HepG2 (cell line): Measurements from ENCODE around the gene PDGFD. TPM values are rescaled to one million over a fixed set of nuclear protein-coding genes. Genes with fewer than 3 reads are reported as not detected.

Experiments used
- ATAC-seq: fragments of 200-7000 bp; cut with Tn5 transposase; 3 replicates; pipeline ENCODE4 v1.9.1; 2020; ENCODE audit warnings: mild to moderate bottlenecking, moderate library complexity
- BruUV-seq: library from RNA; stranded (reverse); fragments of 400-500 nt; replicated peaks from 2 replicates; lab custom pipeline; 2021; lab: Mats Ljungman, UMichigan
- CTCF ChIA-PET: fragments of 300-600 bp; formaldehyde crosslinking; extraction: SDS; loops from one replicate; lab custom pipeline; 2021; ENCODE audit warnings: low total read pairs, inconsistent platforms, low intra/inter-chr PET ratio; lab: Yijun Ruan, JAX
- POLR2A ChIA-PET: fragments of 350-600 bp; sonication (Branson Sonifier 250); formaldehyde crosslinking; loops from one replicate; lab custom pipeline; 2020; ENCODE audit warnings: antibody characterized with exemption, inconsistent platforms; lab: Yijun Ruan, JAX
- DNase-seq: peaks from one replicate; pipeline ENCODE4 v3.0.0-alpha.2; 2015; ENCODE audit warnings: low spot score
- FAIRE-seq: peaks from 3 replicates; lab custom pipeline; 2011; peaks lifted over from hg19 to GRCh38; lab: Jason Lieb, UNC
- H2AFZ ChIP-seq: one replicate; pipeline ENCODE4 v1.6.1; 2011; ENCODE audit warnings: low read length, inconsistent platforms
- H3K27ac ChIP-seq: fragments of 300-600 bp; 3 replicates; pipeline ENCODE4 v1.8.0; 2011; ENCODE audit warnings: mixed run types, mild to moderate bottlenecking, mixed read lengths, low read length, inconsistent platforms; ENCODE audit not compliant: insufficient read depth; ENCODE audit errors: extremely low read length
- H3K27me3 ChIP-seq, 2 experiments: fragments of 200-600 bp in 1 of 2; 2 replicates in 1 of 2; 3 replicates in 1 of 2; pipeline versions ENCODE4 v1.6.0 to v1.8.0; 2011; ENCODE audit warnings: low read length in 2 of 2, mild to moderate bottlenecking in 2 of 2, moderate library complexity in 2 of 2, inconsistent platforms in 1 of 2; ENCODE audit not compliant: insufficient read depth in 2 of 2, control insufficient read depth in 1 of 2
- H3K36me3 ChIP-seq, 2 experiments: fragments of 200-600 bp in 1 of 2; replicated peaks in 1 of 2; 2 replicates in 1 of 2; 3 replicates in 1 of 2; pipeline versions ENCODE4 v1.5.1 to v1.8.0; 2011; ENCODE audit warnings: low read length in 2 of 2, inconsistent platforms in 1 of 2; ENCODE audit not compliant: insufficient read depth in 2 of 2, control insufficient read depth in 1 of 2
- H3K4me1 ChIP-seq: 2 replicates; pipeline ENCODE4 v1.5.1; 2012; ENCODE audit warnings: low read length, inconsistent platforms; ENCODE audit not compliant: insufficient read depth
- H3K4me2 ChIP-seq: 2 replicates; pipeline ENCODE4 v1.6.0; 2011; ENCODE audit warnings: low read depth, low read length, inconsistent platforms
- H3K4me3 ChIP-seq, 3 experiments: fragments of 200-600 bp in 1 of 3; sonication (generic), shearing (Covaris generic) in 1 of 3; replicated peaks in 1 of 3; 2 replicates each; pipeline ENCODE4 v1.5.1; 2011 to 2016; ENCODE audit warnings: low read length in 3 of 3, inconsistent platforms in 2 of 3, low read depth in 2 of 3, mild to moderate bottlenecking in 2 of 3, control low read depth in 1 of 3, mixed read lengths in 1 of 3; ENCODE audit not compliant: insufficient read depth in 1 of 3
- H3K79me2 ChIP-seq: one replicate; pipeline ENCODE4 v1.6.1; 2011; ENCODE audit warnings: low read length, inconsistent platforms; ENCODE audit not compliant: insufficient read depth
- H3K9ac ChIP-seq: 2 replicates; pipeline ENCODE4 v1.6.0; 2011; ENCODE audit warnings: mild to moderate bottlenecking, low read depth, low read length, inconsistent platforms; ENCODE audit not compliant: insufficient read depth
- H3K9me3 ChIP-seq: 2 replicates; pipeline ENCODE4 v1.5.1; 2012; ENCODE audit warnings: mild to moderate bottlenecking, low read length
- H4K20me1 ChIP-seq: 2 replicates; pipeline ENCODE4 v1.6.0; 2011; ENCODE audit warnings: inconsistent platforms, mild to moderate bottlenecking, low read length, moderate library complexity; ENCODE audit not compliant: insufficient read depth
- HMG20B ChIP-seq: conservative IDR thresholded peaks from 2 replicates; pipeline ENCODE4 v1.6.1; 2016; ENCODE audit warnings: missing genetic modification reagents, missing compliant biosample characterization
- MAZ ChIP-seq, 2 experiments: sonication (generic) in 1 of 2; formaldehyde crosslinking in 1 of 2; IDR thresholded peaks; 2 replicates each; pipeline versions ENCODE4 v1.5.0 to v1.6.1; 2012 to 2020; ENCODE audit warnings: low read depth in 2 of 2, mild to moderate bottlenecking in 2 of 2, borderline replicate concordance in 1 of 2, improper control_type of control experiment in 1 of 2, low read length in 1 of 2, missing genetic modification reagents in 1 of 2, moderate library complexity in 1 of 2
- RBFOX2 ChIP-seq: fragments of 200-400 bp; formaldehyde crosslinking; IDR thresholded peaks from 2 replicates; pipeline ENCODE4 v1.6.1; 2017; ENCODE audit warnings: low read depth, mild to moderate bottlenecking, low read length
- RFX1 ChIP-seq: fragments of 450-650 bp; IDR thresholded peaks from 2 replicates; pipeline ENCODE4 v1.6.1; 2017
- SRSF4 ChIP-seq: fragments of 200-400 bp; formaldehyde crosslinking; IDR thresholded peaks from one replicate; pipeline ENCODE4 v1.6.1; 2018; ENCODE audit warnings: mild to moderate bottlenecking, low read depth, low read length, moderate library complexity; ENCODE audit not compliant: poor library complexity, severe bottlenecking
- ZMAT3 ChIP-seq: sonication (generic); formaldehyde crosslinking; conservative IDR thresholded peaks from 2 replicates; pipeline ENCODE4 v1.7.0; 2021; ENCODE audit warnings: missing genetic modification reagents
- ZNF432 ChIP-seq: sonication (generic); formaldehyde crosslinking; IDR thresholded peaks from 2 replicates; pipeline ENCODE4 v1.5.0; 2020; ENCODE audit warnings: missing genetic modification reagents, mild to moderate bottlenecking, borderline replicate concordance
- ZNF44 ChIP-seq: sonication (generic); formaldehyde crosslinking; IDR thresholded peaks from 2 replicates; pipeline ENCODE4 v1.5.1; 2020; ENCODE audit warnings: mild to moderate bottlenecking, missing genetic modification reagents
- WGBS: methylation state at CpG from one replicate; pipeline ENCODE4 v1.1.6; 2017; ENCODE audit warnings: low lambda C conversion rate; 5-methylcytosine and 5-hydroxymethylcytosine counted together
- in situ Hi-C: cut with HindIII; loops from 2 replicates; pipeline ENCODE4 v1.10.0; 2017; ENCODE audit warnings: low pct_unique_long_range_greater_than_20kb; ENCODE audit not compliant: extremely low pct_ligation_motif_present
- intact Hi-C: fragments of 100-400 bp; cut with micrococcal nuclease; formaldehyde crosslinking; loops from one replicate; pipeline ENCODE4 v1.10.0; 2022; ENCODE audit not compliant: unreplicated experiment
- polyA plus RNA-seq, 8 experiments: library from polyadenylated mRNA; depleted of rRNA in 3 of 8; stranded (reverse) in 7 of 8; unstranded in 1 of 8; fragments of >200 nt; fragmentation: Illumina TruSeq in 4 of 8; extraction: Trizol in 4 of 8; gene quantifications; 2 replicates each; pipeline versions ENCODE4 v1.2.1 to v1.2.3, GENCODE V29; 2011 to 2016; ENCODE audit warnings: low read depth in 4 of 8, missing spikeins in 1 of 8, mixed read lengths in 1 of 8; ENCODE audit not compliant: insufficient read depth in 1 of 8
- total RNA-seq, 5 experiments: library from RNA; depleted of rRNA; stranded (reverse); fragments of >200 nt; fragmentation: Illumina TruSeq; extraction: Trizol; gene quantifications; 2 replicates each; pipeline ENCODE4 v1.2.3, GENCODE V29; 2016; ENCODE audit warnings: low read depth in 1 of 5
- TF ChIP-seq, protein P1 (sequence below): sonication (generic); formaldehyde crosslinking; IDR thresholded peaks from 2 replicates; pipeline ENCODE4 v1.5.0; 2020; ENCODE audit warnings: mild to moderate bottlenecking, missing genetic modification reagents

The PDGFD gene
- total and polyA plus RNA-seq, 2 of the 13 experiments (the other 11 are each of a cell fraction or from before 2014, with no cell fraction given): 0.09 to 0.29 TPM

- Histone ChIP-seq H4K20me1 (no peaks in the 10 kb centered on the region), H3K79me2 (no peaks in the 10 kb centered on the region), H3K27me3 (no peaks in the 10 kb centered on the region), H3K36me3 (no peaks in the 10 kb centered on the region), H3K4me2 (no peak overlapping the region), H3K4me3 (no peak overlapping the region), H3K9ac (no peak overlapping the region), H3K27ac (no peak overlapping the region), H2AFZ (no peak overlapping the region), H3K9me3 (no peaks in the 10 kb centered on the region), H3K4me1 (no peaks in the 10 kb centered on the region)
- intact Hi-C loops: no loop called here
- POLR2A ChIA-PET: no interaction called here
- no TSS peak for BruUV-seq
- 10% methylated on average over 2 of the region's 2 CpGs for WGBS
- FAIRE-seq (no peak), DNase-seq (no peak), ATAC-seq (no peak)
- CTCF ChIA-PET: no interaction called here
- TF ChIP-seq HMG20B (CRISPR knock-in tag) (no peak), SRSF4 (no peak), ZNF432 (no peak), RFX1 (no peak), MAZ (IDR thresholded peaks at IDR 0.05; ENCODE audit: borderline replicate concordance, low read depth, low read length) (no peak), MAZ (CRISPR knock-in tag; IDR thresholded peaks at IDR 0.05; ENCODE audit: low read depth) (no peak), ZMAT3 (no peak), RBFOX2 (no peak), ZNF44 (CRISPR knock-in tag) (no peak)
- TF ChIP-seq, protein P1, sequence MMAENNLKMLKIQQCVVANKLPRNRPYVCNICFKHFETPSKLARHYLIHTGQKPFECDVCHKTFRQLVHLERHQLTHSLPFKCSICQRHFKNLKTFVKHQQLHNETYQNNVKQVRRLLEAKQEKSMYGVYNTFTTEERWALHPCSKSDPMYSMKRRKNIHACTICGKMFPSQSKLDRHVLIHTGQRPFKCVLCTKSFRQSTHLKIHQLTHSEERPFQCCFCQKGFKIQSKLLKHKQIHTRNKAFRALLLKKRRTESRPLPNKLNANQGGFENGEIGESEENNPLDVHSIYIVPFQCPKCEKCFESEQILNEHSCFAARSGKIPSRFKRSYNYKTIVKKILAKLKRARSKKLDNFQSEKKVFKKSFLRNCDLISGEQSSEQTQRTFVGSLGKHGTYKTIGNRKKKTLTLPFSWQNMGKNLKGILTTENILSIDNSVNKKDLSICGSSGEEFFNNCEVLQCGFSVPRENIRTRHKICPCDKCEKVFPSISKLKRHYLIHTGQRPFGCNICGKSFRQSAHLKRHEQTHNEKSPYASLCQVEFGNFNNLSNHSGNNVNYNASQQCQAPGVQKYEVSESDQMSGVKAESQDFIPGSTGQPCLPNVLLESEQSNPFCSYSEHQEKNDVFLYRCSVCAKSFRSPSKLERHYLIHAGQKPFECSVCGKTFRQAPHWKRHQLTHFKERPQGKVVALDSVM: no peak
- in situ Hi-C loops: no loop called here
Observed at GRCh38 chr11:104089481-104089880, 74.5 kb downstream of the PDGFD start.
